HuH-7.5 (cell line): Measurements from ENCODE around the gene MYL10.

ENCODE experiments used
- DNase-seq: peaks from one replicate; pipeline ENCODE4 v3.0.0; 2011; ENCODE audit warnings: low spot score

Gene MYL10

GRCh38 chr7:101629171-101629570 lies at the start of gene MYL10:
Gene MYL10, minus strand, starts transcription at chr7:101629296. Its CDS starts 178 bp downstream, at chr7:101629118.
- DNase-seq: no peak

GRCh38 chr7:101678658-101679057 lies 49.6 kb upstream of the MYL10 start:
- DNase-seq: no peak

DNA sequence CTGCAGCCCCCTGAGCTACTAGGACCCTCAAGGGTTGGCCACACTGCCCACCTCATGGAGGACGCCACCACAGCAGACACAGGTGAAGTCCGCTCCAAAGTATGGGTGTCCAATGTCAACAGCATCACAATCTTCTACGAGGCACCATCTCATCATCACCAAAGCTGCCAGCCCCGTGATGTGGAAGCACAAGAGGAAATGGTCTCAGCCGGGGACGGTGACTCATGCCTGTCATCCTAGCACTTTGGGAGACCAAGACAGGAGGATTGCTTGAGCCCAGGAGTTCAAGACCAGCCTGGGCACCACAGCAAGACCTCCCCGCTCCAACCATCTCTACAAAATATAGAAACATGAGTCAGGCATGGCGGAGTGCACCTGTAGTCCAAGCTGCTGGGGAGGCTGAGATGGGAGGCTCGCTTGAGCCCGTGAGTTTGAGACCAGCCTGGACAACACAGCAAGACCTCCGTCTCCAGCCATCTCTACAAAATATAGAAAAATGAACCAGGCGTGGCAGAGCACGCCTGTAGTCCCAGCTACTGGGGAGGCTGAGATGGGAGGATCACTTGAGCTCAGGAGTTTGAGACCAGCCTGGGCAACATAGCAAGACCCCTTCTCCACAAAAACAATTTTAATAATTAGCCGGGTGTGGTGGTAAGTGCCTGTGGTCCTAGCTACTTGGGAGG lies 48.8 kb upstream of the MYL10 start:
- DNase-seq: no peak

- DNase-seq: no peak
Measured at GRCh38 chr7:101677391-101677790, 48.3 kb upstream of the MYL10 start.

DNA sequence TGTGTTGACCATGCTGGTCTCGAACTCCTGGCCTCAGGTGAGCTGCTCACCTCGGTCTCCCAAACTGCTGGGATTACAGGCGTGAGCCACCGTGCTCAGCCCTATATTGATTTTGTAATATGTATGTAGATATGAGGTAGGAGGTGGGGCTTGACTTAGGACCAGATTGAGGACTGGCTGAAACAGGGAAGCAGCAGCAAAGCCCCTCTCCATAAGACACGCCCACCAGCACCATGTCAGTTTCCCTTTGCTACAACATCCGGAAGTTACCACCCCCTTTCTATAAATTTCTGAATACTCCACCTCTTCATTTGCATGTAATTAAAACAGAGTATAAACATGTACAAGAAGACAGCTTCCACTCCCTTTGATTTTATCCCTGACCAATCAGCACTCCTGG lies 47.9 kb upstream of the MYL10 start:
- no peak for DNase-seq

GRCh38 chr7:101676062-101676598 lies 47.0 kb upstream of the MYL10 start:
- DNase-seq: no peak

DNA sequence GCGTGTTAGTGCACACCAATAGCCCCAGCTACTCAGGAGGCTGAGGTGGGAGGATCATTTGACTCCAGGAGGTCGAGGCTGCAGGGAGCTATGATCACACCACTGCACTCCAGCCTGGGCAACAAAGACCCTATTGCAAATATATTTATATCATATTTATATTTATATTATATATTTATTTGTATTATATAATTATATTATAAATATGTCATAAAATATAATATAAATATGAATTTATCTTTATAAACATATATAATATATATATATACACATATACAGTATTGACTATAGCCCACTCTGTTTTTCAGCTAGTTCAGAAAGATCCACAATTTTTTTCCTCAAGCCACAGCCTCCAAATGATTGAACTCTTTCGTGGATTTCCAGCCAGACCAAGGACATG lies 45.3 kb upstream of the MYL10 start:
- DNase-seq: no peak

DNA sequence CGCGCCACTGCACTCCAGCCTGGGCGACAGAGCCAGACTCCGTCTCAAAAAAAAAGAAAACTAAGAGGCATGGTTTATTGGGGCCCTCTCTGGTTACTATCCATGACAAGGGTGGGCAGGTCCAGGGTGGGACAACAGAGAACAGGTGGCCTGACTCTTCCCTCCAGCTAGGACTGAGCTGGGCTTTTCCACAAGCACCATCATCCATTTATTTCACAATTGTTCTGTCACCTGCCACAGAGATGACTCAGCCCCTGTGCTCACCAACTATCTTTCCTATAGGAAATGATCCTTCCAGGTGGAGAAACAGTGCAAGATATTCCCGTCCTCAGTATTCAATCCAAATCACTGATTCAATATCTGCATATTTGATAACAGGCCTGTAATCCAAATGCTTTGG lies 44.9 kb upstream of the MYL10 start:
- no peak for DNase-seq

DNA sequence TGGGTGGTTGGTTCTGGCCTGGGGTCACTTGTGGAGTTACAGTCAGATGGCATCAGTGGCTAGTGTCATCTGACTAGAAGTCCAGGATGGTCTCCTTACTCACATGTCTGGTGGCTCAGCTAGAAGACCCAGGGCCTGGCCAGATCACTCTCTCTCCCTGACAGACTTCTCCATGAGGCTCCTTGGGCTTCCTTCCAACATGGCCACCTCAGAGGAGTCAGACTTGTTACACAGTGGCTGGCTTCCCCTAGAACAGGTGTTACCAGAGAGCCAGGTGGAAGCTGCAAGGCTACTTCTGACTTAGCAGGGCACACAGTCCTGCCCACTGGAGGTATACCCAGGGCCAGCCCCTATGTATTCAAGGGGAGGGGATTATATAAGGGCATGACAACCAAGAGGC lies 44.2 kb upstream of the MYL10 start:
- DNase-seq: no peak

- no peak for DNase-seq
Measured at GRCh38 chr7:101671371-101672356, 42.6 kb upstream of the MYL10 start.

DNA sequence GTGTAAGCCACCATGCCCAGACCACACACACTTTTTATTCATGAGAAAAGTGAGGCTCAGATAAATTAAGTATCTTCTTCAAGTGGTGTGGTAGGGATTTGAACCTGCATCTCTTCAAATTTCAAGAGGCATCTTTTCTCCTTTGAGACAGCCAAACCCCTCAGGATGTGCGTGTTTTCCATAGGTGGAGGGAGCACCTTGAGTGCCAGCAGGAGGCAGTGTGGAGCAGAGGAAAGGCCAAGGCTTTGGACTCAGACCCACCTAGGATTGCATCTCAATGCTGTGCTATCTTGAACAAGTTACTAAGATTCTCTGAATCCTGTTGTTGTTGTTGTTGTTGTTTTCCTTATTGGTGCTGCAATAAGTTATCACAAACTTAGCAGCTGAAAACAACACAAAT lies 40.2 kb upstream of the MYL10 start:
- DNase-seq: no peak

DNA sequence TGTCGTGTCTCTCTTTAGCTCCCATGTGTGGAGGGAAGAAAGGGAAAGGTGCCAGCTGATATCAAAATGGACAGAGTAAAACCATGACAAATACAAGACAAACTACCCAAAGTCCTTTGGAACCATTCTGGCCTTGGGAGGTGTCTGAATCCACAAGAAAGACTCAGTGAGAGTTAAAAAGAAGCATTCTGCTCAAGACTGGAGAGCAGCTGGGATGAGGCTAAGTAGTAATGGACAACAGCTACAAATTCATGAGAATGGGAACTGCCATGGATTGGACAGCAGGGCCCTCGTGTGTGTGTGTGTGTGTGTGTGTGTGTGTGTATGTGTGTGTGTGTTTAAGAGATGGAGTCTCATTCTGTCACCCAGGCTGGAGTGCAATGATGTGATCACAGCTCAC lies 39.6 kb upstream of the MYL10 start:
- DNase-seq: no peak

- DNase-seq: no peak
Measured at GRCh38 chr7:101667920-101668319, 38.8 kb upstream of the MYL10 start.

- DNase-seq: no peak
Measured at GRCh38 chr7:101667399-101667798, 38.3 kb upstream of the MYL10 start.

DNA sequence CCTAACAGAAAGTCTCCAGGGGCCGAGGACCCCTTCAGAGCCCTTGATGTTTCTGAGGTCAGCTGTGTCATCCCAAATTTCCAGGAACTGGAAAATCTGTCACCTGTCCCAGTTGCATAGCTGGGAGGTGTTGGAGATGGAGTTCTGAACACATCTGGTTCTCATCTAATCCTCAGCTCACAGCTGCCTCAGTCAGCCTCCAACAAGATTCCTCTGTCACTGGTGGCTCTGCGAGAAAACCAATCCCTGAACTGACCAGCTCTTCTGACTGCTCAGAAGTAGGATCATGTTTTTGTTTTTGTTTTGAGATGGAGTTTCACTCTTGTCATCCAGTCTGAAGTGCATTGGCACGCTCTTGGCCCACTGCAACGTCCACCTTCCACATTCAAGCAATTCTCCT lies 37.6 kb upstream of the MYL10 start:
- no peak for DNase-seq

GRCh38 chr7:101666293-101666692 lies 37.2 kb upstream of the MYL10 start:
- DNase-seq: no peak

DNA sequence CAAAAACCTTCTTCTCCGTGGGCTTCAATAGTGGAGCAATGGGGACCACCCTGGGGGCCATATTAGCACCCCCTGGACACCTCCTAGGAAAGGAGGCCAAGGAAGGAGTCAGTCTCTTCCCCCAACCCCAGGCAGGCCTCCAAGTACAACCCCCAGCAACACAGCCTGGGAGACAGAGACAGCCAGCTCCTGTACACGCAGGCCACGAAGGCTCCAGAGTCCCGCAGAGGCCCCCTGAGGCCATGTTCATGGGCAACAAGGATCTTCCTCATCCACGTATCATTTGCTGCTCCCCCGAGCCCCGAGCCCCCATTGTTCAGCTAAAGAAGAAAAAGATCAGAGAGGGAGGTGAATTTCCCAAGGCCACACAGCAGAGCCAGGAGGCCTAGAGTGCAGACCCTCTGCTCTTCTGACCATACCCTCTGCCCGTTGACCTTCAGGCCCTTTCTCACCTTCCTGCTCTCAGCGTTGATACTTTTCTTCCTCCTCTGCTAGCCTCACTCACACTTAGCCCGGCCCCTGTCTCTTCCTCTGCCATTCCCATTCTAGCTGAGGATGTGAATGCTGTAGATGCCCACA lies 35.9 kb upstream of the MYL10 start:
- no peak for DNase-seq

DNA sequence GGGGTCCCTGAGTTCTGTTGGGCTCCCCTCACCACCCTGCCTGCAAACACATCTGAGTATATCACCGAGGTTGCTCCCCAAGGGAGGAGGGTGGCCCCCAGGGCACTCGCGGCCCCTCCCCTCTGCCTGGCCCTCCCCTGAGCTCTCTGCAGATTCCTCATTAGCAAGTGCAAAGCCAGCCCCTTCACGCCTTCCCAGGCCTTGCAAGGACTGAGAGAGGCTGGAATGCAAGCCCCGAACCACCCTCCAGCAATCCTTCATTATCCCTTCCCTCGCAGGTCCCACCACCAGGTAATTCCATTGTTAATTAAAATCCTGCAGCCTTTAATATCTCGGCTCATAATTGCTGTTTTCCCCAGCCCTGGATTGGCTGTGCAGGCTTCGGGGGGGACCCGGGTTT lies 35.3 kb upstream of the MYL10 start:
- DNase-seq: no peak

DNA sequence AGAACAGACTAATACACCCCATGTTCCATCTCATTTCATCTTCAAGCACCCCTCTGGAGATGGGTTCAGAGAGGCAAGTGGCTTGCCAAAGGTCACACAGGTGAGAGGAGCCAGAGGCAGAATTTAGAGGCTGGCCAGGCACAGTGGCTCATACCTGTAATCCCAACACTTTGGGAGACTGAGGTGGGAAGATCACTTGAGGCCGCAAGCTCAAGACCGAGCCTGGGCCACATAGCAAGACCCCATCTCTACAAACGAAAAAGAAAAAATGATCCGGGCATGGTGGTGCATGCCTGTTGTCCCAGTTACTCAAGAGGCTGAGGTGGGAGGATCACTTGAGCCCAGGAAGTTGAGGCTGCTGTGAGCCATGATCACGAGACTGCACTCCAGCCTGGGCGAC lies 34.7 kb upstream of the MYL10 start:
- no peak for DNase-seq

DNA sequence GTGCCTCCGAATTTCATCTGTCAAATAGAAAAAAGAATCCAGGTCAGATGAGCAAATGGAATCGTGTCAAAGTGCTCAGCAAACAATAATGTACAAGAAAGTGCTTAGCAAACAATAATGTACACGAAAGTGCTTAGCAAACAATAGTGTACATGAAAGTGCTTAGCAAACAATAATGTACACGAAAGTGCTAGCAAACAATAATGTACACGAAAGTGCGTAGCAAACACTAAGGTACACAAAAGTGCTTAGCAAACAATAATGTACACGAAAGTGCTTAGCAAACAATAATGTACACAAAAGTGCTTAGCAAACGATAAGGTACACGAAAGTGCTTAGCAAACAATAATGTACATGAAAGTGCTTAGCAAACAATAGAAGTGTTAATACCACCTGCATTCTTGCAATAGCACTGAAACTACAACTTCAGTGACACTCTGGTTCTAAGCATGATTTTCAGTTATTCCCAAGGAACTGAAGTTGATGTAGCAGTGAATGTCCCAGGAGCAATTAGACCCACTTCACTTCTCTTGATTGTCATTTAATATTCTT lies 33.4 kb upstream of the MYL10 start:
- DNase-seq: no peak

GRCh38 chr7:101659706-101660105 lies 30.6 kb upstream of the MYL10 start:
- DNase-seq: no peak

- DNase-seq: no peak
Measured at GRCh38 chr7:101657171-101657570, 28.1 kb upstream of the MYL10 start.
